HEK293 (cell line): ENCODE results near the gene SPEM1.

Experiments used
- CTCF ChIA-PET: fragments of 350-600 bp; formaldehyde crosslinking; extraction: SDS; loops from one replicate; lab custom pipeline; 2021; ENCODE audit warnings: antibody characterized with exemption; lab: Yijun Ruan, JAX
- POLR2A ChIA-PET: fragments of 300-600 bp; formaldehyde crosslinking; extraction: SDS; loops from one replicate; lab custom pipeline; 2020; ENCODE audit warnings: antibody characterized with exemption, inconsistent platforms; lab: Yijun Ruan, JAX
- H3K27ac ChIP-seq: fragments of 200-500 bp; sonication (Bioruptor generic); 2 replicates; pipeline ENCODE4 v1.5.1; 2014; ENCODE audit warnings: low read depth, low read length, control low read depth, inconsistent platforms; ENCODE audit errors: extremely low read depth
- H3K36me3 ChIP-seq, 2 experiments: fragments of 200-500 bp in 1 of 2; sonication (Bioruptor generic) in 1 of 2; 1 replicate in 1 of 2; 2 replicates in 1 of 2; pipeline ENCODE4 v1.5.1; 2014 to 2017; ENCODE audit warnings: inconsistent platforms in 2 of 2, low read length in 2 of 2; ENCODE audit not compliant: control insufficient read depth in 2 of 2, insufficient read depth in 1 of 2
- H3K4me1 ChIP-seq: fragments of 200-500 bp; sonication (Bioruptor generic); 2 replicates; pipeline ENCODE4 v1.5.1; 2014; ENCODE audit warnings: mild to moderate bottlenecking, low read length, inconsistent platforms; ENCODE audit not compliant: control insufficient read depth, insufficient read depth
- H3K4me3 ChIP-seq: 2 replicates; pipeline ENCODE4 v1.5.1; 2011; ENCODE audit warnings: low read depth, mild to moderate bottlenecking, control low read depth, low read length, moderate library complexity
- H3K9me3 ChIP-seq: fragments of 200-500 bp; sonication (Bioruptor generic); 2 replicates; pipeline ENCODE4 v1.5.1; 2014; ENCODE audit warnings: low read depth, low read length, inconsistent platforms; ENCODE audit not compliant: control insufficient read depth, insufficient read depth
- AEBP2 ChIP-seq: fragments of 450-650 bp; formaldehyde crosslinking; IDR thresholded peaks from 2 replicates; pipeline ENCODE4 v1.5.1; 2016; ENCODE audit warnings: missing biosample characterization, missing genetic modification characterization, borderline replicate concordance
- HIC1 ChIP-seq: fragments of 450-650 bp; formaldehyde crosslinking; IDR thresholded peaks from 2 replicates; pipeline ENCODE4 v1.5.1; 2016; ENCODE audit warnings: missing biosample characterization, missing genetic modification characterization
- KLF17 ChIP-seq: fragments of 450-650 bp; formaldehyde crosslinking; IDR thresholded peaks from 2 replicates; pipeline ENCODE4 v1.5.1; 2016; ENCODE audit warnings: missing biosample characterization, missing genetic modification characterization
- MEIS1 ChIP-seq: sonication (generic); formaldehyde crosslinking; IDR thresholded peaks from 2 replicates; pipeline ENCODE4 v1.8.1; 2022; ENCODE audit warnings: missing genetic modification reagents, mild to moderate bottlenecking, borderline replicate concordance
- PATZ1 ChIP-seq: fragments of 450-650 bp; formaldehyde crosslinking; IDR thresholded peaks from 2 replicates; pipeline ENCODE4 v1.5.1; 2016; ENCODE audit warnings: missing biosample characterization, missing genetic modification characterization
- SETDB1 ChIP-seq: IDR thresholded peaks from one replicate; pipeline ENCODE4 v1.6.1; 2017; ENCODE audit warnings: mild to moderate bottlenecking, low read length, moderate library complexity, mixed read lengths; ENCODE audit not compliant: insufficient read length
- TRIM28 ChIP-seq: IDR thresholded peaks from 2 replicates; pipeline ENCODE4 v1.6.1; 2011; ENCODE audit warnings: low read length, control low read depth, borderline replicate concordance
- WT1 ChIP-seq: fragments of 450-650 bp; formaldehyde crosslinking; IDR thresholded peaks from 2 replicates; pipeline ENCODE4 v1.5.1; 2016; ENCODE audit warnings: missing biosample characterization, missing genetic modification characterization
- ZBTB1 ChIP-seq: fragments of 450-650 bp; formaldehyde crosslinking; IDR thresholded peaks from 2 replicates; pipeline ENCODE4 v1.5.1; 2016; ENCODE audit warnings: missing biosample characterization, missing genetic modification characterization
- ZBTB17 ChIP-seq: fragments of 450-650 bp; formaldehyde crosslinking; IDR thresholded peaks from 2 replicates; pipeline ENCODE4 v1.5.1; 2016; ENCODE audit warnings: missing biosample characterization, missing genetic modification characterization
- ZBTB26 ChIP-seq: fragments of 450-650 bp; formaldehyde crosslinking; optimal IDR thresholded peaks from 2 replicates; pipeline ENCODE3; 2016; ENCODE audit warnings: missing biosample characterization, mild to moderate bottlenecking, missing genetic modification characterization
- ZBTB8A ChIP-seq: fragments of 450-650 bp; formaldehyde crosslinking; IDR thresholded peaks from 2 replicates; pipeline ENCODE4 v1.5.1; 2016; ENCODE audit warnings: missing biosample characterization, missing genetic modification characterization
- ZEB2 ChIP-seq: fragments of 450-650 bp; formaldehyde crosslinking; IDR thresholded peaks from 2 replicates; pipeline ENCODE4 v1.5.1; 2016; ENCODE audit warnings: missing biosample characterization, missing genetic modification characterization
- ZFHX2 ChIP-seq: fragments of 450-650 bp; formaldehyde crosslinking; conservative IDR thresholded peaks from 2 replicates; pipeline ENCODE4 v1.5.1; 2016; ENCODE audit warnings: missing biosample characterization, missing genetic modification characterization
- ZFP41 ChIP-seq: fragments of 450-650 bp; formaldehyde crosslinking; IDR thresholded peaks from 2 replicates; pipeline ENCODE4 v1.5.1; 2016; ENCODE audit warnings: missing biosample characterization, missing genetic modification characterization, borderline replicate concordance
- ZNF121 ChIP-seq: fragments of 450-650 bp; formaldehyde crosslinking; IDR thresholded peaks from 2 replicates; pipeline ENCODE4 v1.5.1; 2016; ENCODE audit warnings: missing biosample characterization, missing genetic modification characterization
- ZNF146 ChIP-seq: fragments of 450-650 bp; formaldehyde crosslinking; IDR thresholded peaks from 2 replicates; pipeline ENCODE4 v1.5.1; 2016; ENCODE audit warnings: missing biosample characterization, missing genetic modification characterization
- ZNF248 ChIP-seq: fragments of 450-650 bp; formaldehyde crosslinking; IDR thresholded peaks from 2 replicates; pipeline ENCODE4 v1.5.1; 2017; ENCODE audit warnings: missing biosample characterization, missing genetic modification characterization
- ZNF292 ChIP-seq: fragments of 450-650 bp; formaldehyde crosslinking; IDR thresholded peaks from 2 replicates; pipeline ENCODE4 v1.5.1; 2016; ENCODE audit warnings: low read depth, missing biosample characterization, missing genetic modification characterization, borderline replicate concordance
- ZNF311 ChIP-seq: fragments of 450-650 bp; formaldehyde crosslinking; IDR thresholded peaks from 2 replicates; pipeline ENCODE4 v1.5.1; 2017; ENCODE audit warnings: missing biosample characterization, missing genetic modification characterization, borderline replicate concordance
- ZNF48 ChIP-seq: fragments of 450-650 bp; formaldehyde crosslinking; IDR thresholded peaks from 2 replicates; pipeline ENCODE4 v1.5.1; 2016; ENCODE audit warnings: missing biosample characterization, missing genetic modification characterization
- ZNF654 ChIP-seq: fragments of 450-650 bp; formaldehyde crosslinking; IDR thresholded peaks from 2 replicates; pipeline ENCODE4 v1.5.1; 2016; ENCODE audit warnings: low read depth, missing biosample characterization, missing genetic modification characterization
- ZNF660 ChIP-seq: fragments of 450-650 bp; IDR thresholded peaks from 2 replicates; pipeline ENCODE4 v1.5.1; 2018; ENCODE audit warnings: missing biosample characterization, mild to moderate bottlenecking, missing genetic modification characterization
- ZNF664 ChIP-seq: fragments of 450-650 bp; formaldehyde crosslinking; IDR thresholded peaks from 2 replicates; pipeline ENCODE4 v1.5.1; 2016; ENCODE audit warnings: missing biosample characterization, missing genetic modification characterization
- ZNF747 ChIP-seq: fragments of 450-650 bp; formaldehyde crosslinking; IDR thresholded peaks from 2 replicates; pipeline ENCODE4 v1.5.1; 2016; ENCODE audit warnings: missing biosample characterization, missing genetic modification characterization
- ZSCAN30 ChIP-seq: fragments of 450-650 bp; IDR thresholded peaks from 2 replicates; pipeline ENCODE4 v1.5.1; 2018; ENCODE audit warnings: missing biosample characterization, mild to moderate bottlenecking, missing genetic modification characterization, moderate library complexity

SPEM1 gene

GRCh38 chr17:7398612-7399011 is 21.5 kb upstream of the SPEM1 start:
- H3K4me3 ChIP-seq = no peak overlapping the region
- H3K4me1 ChIP-seq = peaks cover 7% of the 10 kb centered on the region
- CTCF ChIA-PET = interaction anchor here (1.1 to 2.9 kb wide), 4 partner anchors 18 to 162 kb away, joined by 3 to 12 read pairs (median 4); partner anchors contain the start of gene TMEM95
- TF ChIP-seq ZNF747 (tag by site-specific recombination) = no peak
- TF ChIP-seq MEIS1 (CRISPR knock-in tag) = no peak
- peak; percentile 97 for TF ChIP-seq ZNF121 (tag by site-specific recombination)
- TF ChIP-seq, all 188 proteins: peak for 1
- POLR2A ChIA-PET = interaction anchor here (1.1 to 1.5 kb wide), 5 partner anchors 11 to 43 kb away, joined by 3 to 7 read pairs (median 3); partner anchors contain the start of gene TMEM95
- Histone ChIP-seq H3K27ac (no peak overlapping the region), H3K9me3 (no peaks in the 10 kb centered on the region), H3K36me3 (peaks cover 6 to 7% of the 10 kb centered on the region in 2 experiments; a peak in 2 of 3 replicates)

GRCh38 chr17:7403043-7403726 is 16.9 kb upstream of the SPEM1 start:
- CTCF ChIA-PET = interaction anchor here (0.6 to 2.7 kb wide), 7 partner anchors 9 to 314 kb away, joined by 3 to 21 read pairs (median 4); partner anchors contain the start of genes PLSCR3 and TMEM102
- Histone ChIP-seq H3K4me1 (peaks cover 8% of the 10 kb centered on the region), H3K9me3 (no peaks in the 10 kb centered on the region), H3K36me3 (peaks cover 6 to 7% of the 10 kb centered on the region in 2 experiments; a peak in 2 of 3 replicates), H3K4me3 (peak overlapping the region; percentile 83), H3K27ac (peak overlapping the region; percentile 81)
- POLR2A ChIA-PET = interaction anchor here (0.5 to 3.2 kb wide), 43 partner anchors 8 to 530 kb away, joined by 3 to 67 read pairs (median 6); partner anchors contain the start of genes ACADVL, ATP1B2, CD68 and CHRNB1
- TF ChIP-seq ZNF292 (tag by site-specific recombination) (no peak), ZNF654 (tag by site-specific recombination) (no peak), AEBP2 (tag by site-specific recombination) (no peak), ZEB2 (tag by site-specific recombination) (no peak), ZBTB26 (tag by site-specific recombination) (no peak), ZBTB17 (tag by site-specific recombination) (0 out of 2 replicates have a peak, but pooled peaks have one; percentile 31), ZNF248 (tag by site-specific recombination) (no peak), KLF17 (tag by site-specific recombination) (no peak), SETDB1 (no peak), ZNF311 (tag by site-specific recombination) (no peak), ZFHX2 (tag by site-specific recombination) (0 out of 2 replicates have a peak, but pooled peaks have one; percentile 10), TRIM28 (no peak), ZFP41 (tag by site-specific recombination) (no peak), ZNF48 (no peak), HIC1 (tag by site-specific recombination) (peak; percentile 63; the same call in 1 of the 2 replicates), ZBTB1 (tag by site-specific recombination) (no peak), PATZ1 (tag by site-specific recombination) (peak; percentile 74), ZNF664 (no peak), ZBTB8A (tag by site-specific recombination) (no peak), ZNF660 (tag by site-specific recombination) (no peak), WT1 (tag by site-specific recombination) (no peak), ZNF146 (tag by site-specific recombination) (no peak), ZSCAN30 (tag by site-specific recombination) (no peak)
